Upper lobe of left lung (tissue), 4 donors: ENCODE results near the gene MBD5.

Experiments used
- POLR2A ChIP-seq, 4 donors: fragments of 450-650 bp; IDR thresholded peaks; one replicate each; pipeline ENCODE4 v1.5.1; 2016 to 2017; ENCODE audit warnings: antibody characterized with exemption in 4 of 4, mild to moderate bottlenecking in 2 of 4
- TF ChIP-seq, protein P1 (sequence below), 6 experiments: fragments of 450-650 bp in 4 of 6; fragments of 200-600 bp in 2 of 6; sonication (generic) in 2 of 6; IDR thresholded peaks; one replicate each; pipeline ENCODE4 v1.5.1; 2016 to 2019; ENCODE audit warnings: antibody characterized with exemption in 6 of 6

GRCh38 chr2:148218326-148219075 is 197.6 kb downstream of the MBD5 start:
- TF ChIP-seq, protein P1, sequence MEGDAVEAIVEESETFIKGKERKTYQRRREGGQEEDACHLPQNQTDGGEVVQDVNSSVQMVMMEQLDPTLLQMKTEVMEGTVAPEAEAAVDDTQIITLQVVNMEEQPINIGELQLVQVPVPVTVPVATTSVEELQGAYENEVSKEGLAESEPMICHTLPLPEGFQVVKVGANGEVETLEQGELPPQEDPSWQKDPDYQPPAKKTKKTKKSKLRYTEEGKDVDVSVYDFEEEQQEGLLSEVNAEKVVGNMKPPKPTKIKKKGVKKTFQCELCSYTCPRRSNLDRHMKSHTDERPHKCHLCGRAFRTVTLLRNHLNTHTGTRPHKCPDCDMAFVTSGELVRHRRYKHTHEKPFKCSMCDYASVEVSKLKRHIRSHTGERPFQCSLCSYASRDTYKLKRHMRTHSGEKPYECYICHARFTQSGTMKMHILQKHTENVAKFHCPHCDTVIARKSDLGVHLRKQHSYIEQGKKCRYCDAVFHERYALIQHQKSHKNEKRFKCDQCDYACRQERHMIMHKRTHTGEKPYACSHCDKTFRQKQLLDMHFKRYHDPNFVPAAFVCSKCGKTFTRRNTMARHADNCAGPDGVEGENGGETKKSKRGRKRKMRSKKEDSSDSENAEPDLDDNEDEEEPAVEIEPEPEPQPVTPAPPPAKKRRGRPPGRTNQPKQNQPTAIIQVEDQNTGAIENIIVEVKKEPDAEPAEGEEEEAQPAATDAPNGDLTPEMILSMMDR (IDR thresholded peaks at IDR 0.05), result no peak
- no peak for TF ChIP-seq POLR2A (IDR thresholded peaks at IDR 0.05)
